ENCODE results near the gene TFPI. TPM values are rescaled to one million over a fixed set of nuclear protein-coding genes. Genes with fewer than 3 reads are reported as not detected.
A peak's percentile ranks its signal among the peaks of the same experiment; 100 is the strongest.
"Not testable (repeated sequence)": the region's sequence is repeated elsewhere in the genome, so short reads cannot be mapped to it uniquely, and the experiment has no call there.

Gene TFPI
- polyA plus RNA-seq, 2 of the 4 experiments (the other 2 are of a cell fraction), result 14.3 to 104 TPM

GRCh38 chr2:187514930-187515329 lies 39.3 kb downstream of the TFPI start:
- ATAC-seq (no peak), DNase-seq (ENCODE audit: low read depth in 1 of 2, low spot score in 1 of 2) (no peak), FAIRE-seq (no peak)
- H3K9me3 ChIP-seq, result peaks cover 41% of the 10 kb centered on the region
- CTCF ChIA-PET, result interaction anchor here (0.6 to 1.5 kb wide), 5 partner anchors 11 to 1579 kb away, joined by 3 to 4 read pairs (median 3); no protein-coding TSS in a partner anchor
- H3K4me2 ChIP-seq, result no peak overlapping the region
- no peaks in the 10 kb centered on the region for H3K4me1 ChIP-seq
- TF ChIP-seq GATA3 (IDR thresholded peaks at IDR 0.05; ENCODE audit: borderline replicate concordance), result no peak
- no peak for TF ChIP-seq NPAS2 (CRISPR knock-in tag; IDR thresholded peaks at IDR 0.05; ENCODE audit: borderline replicate concordance)
- no peak for TF ChIP-seq CTCF (IDR thresholded peaks at IDR 0.05)
- no peak for TF ChIP-seq TP53 (CRISPR knock-in tag; IDR thresholded peaks at IDR 0.05)
- TF ChIP-seq NR3C1 (IDR thresholded peaks at IDR 0.05), result no peak
- TF ChIP-seq ZFP36 (IDR thresholded peaks at IDR 0.05; ENCODE audit: borderline replicate concordance, partially characterized antibody), result no peak
- no peak for TF ChIP-seq KDM5A (IDR thresholded peaks at IDR 0.05)
- no peak for TF ChIP-seq HES2 (IDR thresholded peaks at IDR 0.05)
- TF ChIP-seq SREBF2 (IDR thresholded peaks at IDR 0.05), result no peak
- no peak for TF ChIP-seq CBX8 (IDR thresholded peaks at IDR 0.05)
- no peak for TF ChIP-seq PBX3 (IDR thresholded peaks at IDR 0.05)
- H3K27ac ChIP-seq, result no peak overlapping the region
- H3K4me3 ChIP-seq, result no peak overlapping the region
- 94% methylated on average over 4 of the region's 4 CpGs for WGBS (ENCODE audit: missing lambda C conversion rate)
- POLR2A ChIA-PET, result no interaction called here

- DNase-seq (ENCODE audit: low read depth in 1 of 2, low spot score in 1 of 2); H3K4me2 ChIP-seq; H3K4me3 ChIP-seq; ATAC-seq; H3K4me1 ChIP-seq; FAIRE-seq; H3K27ac ChIP-seq; POLR2A ChIA-PET: not testable (repeated sequence)
- WGBS (ENCODE audit: missing lambda C conversion rate), result 86% methylated on average over 6 of the region's 6 CpGs
- peaks cover 35% of the 10 kb centered on the region for H3K9me3 ChIP-seq
- CTCF ChIA-PET, result interaction anchor here (0.6 to 1.7 kb wide), 5 partner anchors 13 to 67 kb away, joined by 3 to 4 read pairs (median 3); no protein-coding TSS in a partner anchor
These were observed 39.9 kb downstream of the TFPI start for GRCh38 chr2:187514235-187514829.

GRCh38 chr2:187513460-187514234 lies 40.6 kb downstream of the TFPI start:
- H3K9me3 ChIP-seq, result peaks cover 34% of the 10 kb centered on the region
- FAIRE-seq; H3K4me2 ChIP-seq; DNase-seq (ENCODE audit: low read depth in 1 of 2, low spot score in 1 of 2); H3K4me1 ChIP-seq; H3K27ac ChIP-seq; H3K4me3 ChIP-seq; POLR2A ChIA-PET: not testable (repeated sequence)
- 88% methylated on average over 5 of the region's 5 CpGs for WGBS (ENCODE audit: missing lambda C conversion rate)
- peak; percentile 20; the same call in 1 of the 2 replicates for TF ChIP-seq REST (IDR thresholded peaks at IDR 0.05)
- peak in 1 of 2 experiments; percentile 44; a peak in 1 of 6 replicates for ATAC-seq
- CTCF ChIA-PET, result interaction anchor here (1.4 to 1.7 kb wide), 3 partner anchors 14 to 68 kb away, joined by 3 to 4 read pairs (median 3); no protein-coding TSS in a partner anchor

Measured in A549 (cell line).